ENCODE results near the gene RANBP17.
"Not testable (repeated sequence)": the region's sequence is repeated elsewhere in the genome, so short reads cannot be mapped to it uniquely, and the experiment has no call there.

Gene RANBP17

DNA sequence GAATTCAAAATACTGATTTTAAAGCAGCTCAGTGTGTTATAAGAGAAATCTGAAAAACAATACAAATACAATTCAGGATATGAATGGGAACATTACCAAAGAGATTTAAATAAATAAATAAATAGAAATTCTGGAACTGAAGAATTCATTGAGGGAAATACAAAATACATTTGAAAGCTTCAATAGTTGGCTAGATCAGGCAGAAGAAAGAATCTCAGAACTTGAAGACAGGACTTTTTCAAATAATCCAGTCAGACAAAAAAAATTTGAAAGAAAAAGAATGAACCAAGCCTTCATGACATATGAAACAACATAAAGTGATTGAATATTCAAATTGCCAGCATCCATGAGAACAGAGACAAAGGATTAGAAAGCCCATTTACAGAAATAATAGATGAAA, 387.6 kb downstream of the RANBP17 start:
- DNase-seq (ENCODE audit: low spot score) = no peak

DNA sequence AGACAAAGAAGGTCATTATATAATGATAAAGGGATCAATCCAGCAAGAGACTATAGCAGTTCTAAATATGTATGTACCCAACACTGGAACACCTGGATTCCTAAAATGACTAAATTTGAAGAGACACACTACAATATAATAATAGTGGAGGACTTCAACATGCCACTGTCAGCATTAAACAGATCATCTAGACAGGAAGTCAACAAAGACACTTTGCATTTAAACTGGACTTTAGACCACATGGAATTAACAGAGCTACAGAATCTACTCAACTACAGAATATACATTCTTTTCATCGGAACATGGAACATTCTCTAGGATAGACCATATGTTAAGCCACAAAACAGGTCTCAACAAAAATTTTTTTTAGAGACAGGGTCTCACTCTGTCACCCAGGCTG, 388.9 kb downstream of the RANBP17 start:
- no peak for DNase-seq (ENCODE audit: low spot score)

DNA sequence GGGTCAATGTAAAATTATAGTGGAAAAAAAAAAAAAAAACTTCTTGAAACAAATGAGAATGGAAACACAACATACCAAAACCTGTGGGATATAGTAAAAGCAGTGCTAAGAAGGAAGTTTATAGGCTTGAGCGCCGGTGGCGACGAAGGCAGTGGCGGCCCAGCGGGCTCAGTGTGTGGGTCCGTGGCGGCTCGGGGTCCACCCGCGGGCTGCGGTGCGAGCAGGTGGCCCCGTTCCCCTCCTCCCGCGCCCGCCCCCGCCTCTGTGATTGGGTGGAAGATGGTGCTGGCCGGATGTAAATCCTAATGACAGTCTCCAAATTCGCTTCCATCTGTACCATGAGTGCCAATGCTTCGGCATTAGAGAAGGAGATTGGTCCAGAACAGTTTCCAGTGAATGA, 389.7 kb downstream of the RANBP17 start:
- DNase-seq (ENCODE audit: low spot score) = no peak

DNA sequence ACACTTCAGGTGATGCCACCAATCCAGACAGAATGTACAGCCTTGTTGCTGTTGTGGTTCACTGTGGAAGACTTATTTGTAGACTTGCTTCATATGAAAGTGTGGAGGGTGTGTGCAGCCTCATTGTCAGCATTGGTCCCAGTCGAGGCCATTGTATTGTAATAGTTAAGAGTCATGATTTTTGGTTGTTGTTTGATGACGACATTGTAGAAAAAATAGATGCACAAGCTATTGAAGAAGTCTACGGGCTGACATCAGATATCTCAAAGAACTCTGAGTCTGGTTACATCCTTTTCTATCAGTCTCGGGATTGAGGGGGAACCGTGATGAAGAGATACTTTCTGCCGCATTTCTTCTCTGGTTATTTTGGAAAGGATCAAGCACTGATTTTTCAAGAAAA, 390.9 kb downstream of the RANBP17 start:
- DNase-seq (ENCODE audit: low spot score) = no peak

DNA sequence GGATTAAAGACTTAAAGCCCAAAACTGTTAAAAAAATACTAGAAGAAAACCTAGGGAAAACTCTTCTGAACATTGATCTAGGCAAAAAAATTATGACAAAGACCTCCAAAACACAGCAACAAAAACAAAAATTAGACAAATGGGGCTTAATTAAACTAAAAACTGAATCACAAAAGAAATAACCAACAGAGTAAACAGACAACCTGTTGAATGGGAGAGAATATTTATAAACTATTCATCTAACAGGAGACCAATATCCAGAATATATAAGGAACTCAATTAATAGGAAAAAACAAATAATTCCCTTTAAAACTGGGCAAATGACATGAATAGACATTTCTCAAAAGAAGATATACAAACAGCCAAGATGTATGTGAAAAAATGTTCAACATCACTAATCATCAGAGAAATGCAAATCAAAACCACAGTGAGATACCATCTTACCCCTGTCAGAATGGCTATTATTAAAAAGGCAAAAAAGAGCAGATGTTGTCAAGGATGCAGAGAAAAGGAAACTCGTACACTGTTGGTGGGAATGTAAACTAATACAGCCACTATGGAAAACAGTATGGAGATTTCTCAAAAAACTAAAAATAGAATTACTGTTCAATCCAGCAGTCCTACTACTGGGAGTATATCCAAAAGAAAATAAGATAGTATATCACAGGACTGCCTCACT, 397.1 kb downstream of the RANBP17 start:
- no peak for DNase-seq (ENCODE audit: low spot score)

DNA sequence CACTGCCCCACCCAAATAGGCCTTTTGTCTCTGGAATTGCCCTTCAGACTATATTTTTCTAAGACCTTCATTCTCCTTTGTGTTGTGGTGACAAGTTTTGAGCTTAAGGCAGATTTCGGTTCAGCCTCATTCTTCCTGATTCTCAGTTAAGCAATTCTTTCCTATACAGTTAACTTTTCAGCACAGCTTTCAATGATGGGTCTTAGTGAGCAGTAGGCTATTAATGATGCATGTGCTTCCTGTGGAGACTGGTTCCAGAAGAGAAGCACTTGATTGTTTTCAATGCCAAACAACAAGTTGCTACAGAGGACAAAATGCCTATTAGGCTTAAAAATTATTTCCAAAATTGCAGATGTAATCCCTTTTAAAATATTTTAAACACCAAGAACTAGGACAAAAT, 399.5 kb downstream of the RANBP17 start:
- DNase-seq (ENCODE audit: low spot score) = peak; percentile 13

DNA sequence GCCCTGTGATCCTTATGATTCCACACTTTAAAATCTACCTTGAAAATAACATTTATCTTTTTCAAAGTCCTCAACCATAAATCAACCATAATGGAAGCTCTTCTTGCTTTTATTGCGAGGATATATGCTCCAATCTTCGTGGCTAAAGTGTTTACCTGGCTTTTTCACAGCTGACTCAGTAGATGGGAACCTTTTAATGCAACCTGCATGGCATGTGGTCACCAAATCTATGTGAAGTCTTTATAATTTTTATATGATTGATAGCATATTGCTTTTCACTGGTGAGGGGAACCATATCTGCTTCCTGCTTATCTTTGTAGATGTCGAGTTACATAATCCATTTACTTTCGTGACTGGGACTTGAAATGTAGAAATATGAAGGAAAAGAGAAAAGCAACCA, 400.1 kb downstream of the RANBP17 start:
- no peak for DNase-seq (ENCODE audit: low spot score)

DNA sequence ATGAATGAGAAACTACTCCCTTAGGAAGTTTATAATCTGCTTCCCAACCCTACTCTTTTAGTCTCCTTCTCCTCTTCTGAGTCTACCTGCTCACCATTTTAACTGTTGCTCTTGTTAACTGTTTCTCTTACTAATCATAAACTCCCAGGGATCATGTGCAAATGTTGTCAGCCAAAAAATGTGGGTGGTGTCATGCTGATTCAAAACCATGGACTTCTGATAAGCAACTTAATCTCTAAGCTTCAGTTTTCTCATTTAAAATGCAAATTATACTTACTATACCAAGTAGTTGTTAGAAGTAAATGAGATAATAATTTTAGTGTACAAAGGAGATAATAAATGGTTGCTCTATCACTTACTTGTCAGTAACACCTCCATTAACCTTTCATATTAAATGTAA, 401.4 kb downstream of the RANBP17 start:
- no peak for DNase-seq (ENCODE audit: low spot score)

DNA sequence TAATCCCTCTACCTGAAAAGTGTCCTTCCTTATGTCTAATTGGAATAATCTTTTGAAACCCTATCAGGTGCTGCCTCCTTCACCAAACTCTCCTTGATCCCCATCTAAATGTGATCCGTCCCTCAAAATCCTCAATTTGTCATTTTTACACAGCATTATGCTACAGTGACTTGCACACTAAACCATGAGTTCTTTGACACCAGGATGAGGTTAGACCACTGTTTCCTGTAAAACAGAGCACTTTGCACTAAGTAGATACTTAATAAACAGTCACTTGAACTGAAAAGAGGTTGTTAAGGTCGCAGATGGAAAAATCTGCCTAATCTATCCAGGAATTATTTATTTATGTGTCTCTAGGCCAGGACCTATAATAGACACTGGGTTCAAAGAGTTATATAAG, 403.0 kb downstream of the RANBP17 start:
- no peak for DNase-seq (ENCODE audit: low spot score)

DNA sequence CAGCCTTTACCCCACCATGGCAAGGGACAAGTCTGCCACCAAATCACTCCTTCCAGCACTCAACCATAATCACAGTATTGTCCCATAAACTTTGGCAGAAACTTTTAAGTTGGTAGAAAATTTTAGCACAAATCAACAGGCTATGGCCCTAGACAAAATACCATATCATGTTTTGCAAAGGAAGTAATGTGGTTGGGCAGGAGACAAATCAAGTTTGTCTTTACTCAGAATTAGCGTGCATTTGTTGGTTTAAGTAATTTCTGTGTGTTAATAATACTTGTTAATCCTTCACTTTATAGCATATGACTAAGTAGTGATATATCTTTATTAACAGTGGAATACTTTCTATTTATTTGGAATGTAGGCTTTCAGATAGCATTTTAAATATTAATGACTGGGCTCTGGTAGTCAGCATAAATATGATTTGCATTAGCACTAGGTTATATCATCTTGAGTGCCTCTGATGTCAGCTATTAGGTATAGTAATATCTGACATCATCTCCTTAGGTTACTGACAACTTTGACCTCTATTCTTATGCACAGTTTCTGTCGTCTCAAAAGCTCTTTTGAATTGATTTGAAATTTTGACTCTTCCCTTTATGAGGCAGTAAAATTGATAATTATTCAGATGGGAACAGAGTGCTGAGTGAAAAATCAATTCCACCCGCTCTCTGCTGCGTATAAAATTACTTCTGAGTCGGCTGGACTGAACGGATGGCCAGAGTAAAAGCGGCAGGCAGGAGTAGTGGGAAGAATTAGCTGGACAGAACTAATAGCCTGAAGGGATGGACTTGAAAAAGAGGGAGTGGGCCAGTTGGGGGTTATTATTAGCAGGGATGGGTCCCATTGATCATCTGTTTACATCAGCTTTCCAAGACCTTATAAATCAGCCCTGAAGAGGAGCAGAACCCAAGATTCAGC, 407.1 kb downstream of the RANBP17 start:
- DNase-seq (ENCODE audit: low spot score) = no peak

DNA sequence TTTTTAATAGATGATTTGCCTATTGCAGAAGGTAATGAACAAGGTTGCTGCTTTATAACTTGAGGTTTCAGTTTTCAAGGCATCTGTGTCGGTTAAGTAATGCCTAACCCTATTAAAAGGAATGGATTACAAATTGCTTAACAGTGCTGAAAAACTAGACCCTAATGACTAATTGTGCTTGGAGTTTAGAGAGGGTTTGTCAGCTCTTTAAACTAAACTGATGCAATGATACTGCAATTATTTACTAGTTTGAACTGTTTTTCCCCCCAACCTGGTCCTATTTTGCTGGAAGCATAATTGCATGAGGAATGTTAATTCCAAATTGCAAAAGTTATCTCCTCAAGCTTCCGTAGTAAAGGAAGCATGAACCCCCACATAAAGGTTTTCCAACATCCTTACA, 407.9 kb downstream of the RANBP17 start:
- no peak for DNase-seq (ENCODE audit: low spot score)

DNA sequence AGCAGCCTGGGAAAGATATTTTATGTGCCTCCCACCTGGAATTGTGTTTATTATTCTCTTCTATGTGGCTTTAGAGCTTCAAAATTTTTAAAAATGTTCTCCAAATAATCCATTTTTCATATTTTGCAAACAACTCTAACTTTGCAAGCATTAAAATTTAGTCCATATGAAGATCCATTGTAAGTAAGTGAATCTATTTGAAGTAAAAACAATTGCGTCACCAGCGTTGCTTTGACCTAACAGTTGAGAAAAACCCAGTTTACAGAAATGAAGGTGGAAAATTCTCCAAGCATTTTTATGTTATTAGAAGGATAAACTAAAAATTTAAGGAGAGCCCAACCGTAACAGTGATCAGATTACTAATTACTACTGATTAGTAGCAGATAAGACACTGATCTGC, 408.3 kb downstream of the RANBP17 start:
- DNase-seq (ENCODE audit: low spot score) = no peak

DNA sequence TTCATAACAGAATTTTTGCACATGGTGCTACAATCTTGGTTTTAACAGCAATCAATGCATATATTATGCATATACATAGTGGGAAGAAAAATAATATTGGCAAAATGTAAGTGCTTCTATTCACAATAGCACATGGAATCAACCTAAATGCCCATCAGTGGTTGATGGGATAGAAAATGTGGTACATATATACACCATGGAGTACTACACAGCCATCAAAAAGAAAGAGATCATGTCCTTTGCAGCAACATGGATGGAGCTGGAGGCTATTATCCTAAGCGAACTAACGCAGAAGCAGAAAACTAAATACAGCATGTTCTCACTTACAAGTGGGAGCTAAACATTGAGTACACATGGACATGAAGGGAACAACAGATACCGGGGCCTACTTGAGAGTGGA, 410.0 kb downstream of the RANBP17 start:
- no peak for DNase-seq (ENCODE audit: low spot score)

DNA sequence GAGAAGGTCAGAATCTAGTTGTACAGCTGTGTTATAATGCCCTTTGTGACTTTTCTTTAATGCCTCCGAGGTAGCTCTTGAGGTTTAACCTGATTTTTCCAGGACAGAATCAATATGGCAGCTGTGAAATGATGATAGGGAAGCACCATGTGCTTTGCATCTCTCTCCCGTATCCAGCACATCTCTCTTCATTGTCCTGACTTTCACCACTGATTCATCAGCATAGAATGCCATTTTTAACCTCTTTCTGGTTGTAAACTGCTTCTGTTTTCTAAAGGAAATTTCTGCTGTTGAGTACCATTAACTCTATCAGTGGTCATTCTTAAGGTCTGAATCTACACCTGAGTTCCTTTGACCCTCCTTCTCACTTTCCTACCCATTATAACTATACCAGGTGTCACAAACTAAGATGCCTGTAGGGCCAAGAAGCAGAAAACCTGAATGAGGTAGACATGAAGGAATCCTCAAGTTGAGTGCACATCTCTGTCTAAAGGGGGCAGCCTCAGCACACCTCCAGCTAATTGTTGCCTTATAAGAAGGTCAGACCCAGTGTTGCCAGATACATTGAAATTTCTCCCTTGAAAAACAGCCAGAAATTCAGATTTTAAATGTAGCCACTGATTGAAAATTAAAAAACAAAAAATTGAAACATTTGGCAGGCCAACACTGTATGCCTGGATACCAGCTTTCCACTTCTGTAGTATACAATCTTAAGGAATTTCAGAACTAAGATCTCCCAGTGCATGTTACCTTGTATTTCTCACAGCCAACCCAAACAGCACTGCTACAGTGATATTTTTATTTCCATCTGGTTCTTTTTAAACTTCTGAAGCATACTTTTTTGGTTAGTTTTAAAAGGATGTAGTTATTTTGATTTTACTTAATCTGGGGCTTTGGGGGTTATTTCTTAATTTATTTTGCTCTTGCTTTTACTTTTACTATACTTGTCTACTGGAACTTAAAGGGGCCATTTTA, 411.5 kb downstream of the RANBP17 start:
- no peak for DNase-seq (ENCODE audit: low spot score)

DNA sequence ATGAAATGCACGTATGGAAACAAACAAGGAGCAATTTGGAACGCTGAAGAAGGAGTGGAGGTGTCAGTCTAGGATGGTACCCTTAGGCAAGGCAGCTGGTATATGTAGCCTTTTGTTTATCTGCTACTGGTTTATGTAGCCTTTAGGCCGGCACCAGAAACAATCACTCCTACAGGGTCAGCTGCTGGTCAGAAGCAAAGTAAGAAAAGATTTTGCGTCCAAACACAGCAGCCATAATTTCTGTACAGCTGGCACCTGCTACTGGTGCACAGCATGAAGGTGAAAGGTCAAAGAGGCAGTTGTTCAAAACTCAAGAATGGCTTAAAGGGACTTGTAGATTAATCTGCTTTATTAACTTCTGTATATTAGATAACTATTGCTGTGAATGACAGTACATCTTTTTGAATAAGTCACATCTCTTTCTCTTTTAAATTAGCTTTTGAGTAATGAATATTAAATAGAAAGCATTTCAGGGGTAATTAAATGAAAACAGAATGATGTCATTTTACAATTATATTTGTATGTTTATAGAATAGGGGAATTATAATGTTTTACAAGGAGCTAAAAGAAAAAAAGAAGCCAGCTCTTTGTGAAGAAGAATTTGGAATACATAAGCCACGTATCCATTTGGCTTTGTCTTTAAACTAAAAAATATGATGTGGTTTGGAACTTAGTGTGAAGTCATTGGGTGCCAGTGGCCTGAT, 414.2 kb downstream of the RANBP17 start:
- no peak for DNase-seq (ENCODE audit: low spot score)

DNA sequence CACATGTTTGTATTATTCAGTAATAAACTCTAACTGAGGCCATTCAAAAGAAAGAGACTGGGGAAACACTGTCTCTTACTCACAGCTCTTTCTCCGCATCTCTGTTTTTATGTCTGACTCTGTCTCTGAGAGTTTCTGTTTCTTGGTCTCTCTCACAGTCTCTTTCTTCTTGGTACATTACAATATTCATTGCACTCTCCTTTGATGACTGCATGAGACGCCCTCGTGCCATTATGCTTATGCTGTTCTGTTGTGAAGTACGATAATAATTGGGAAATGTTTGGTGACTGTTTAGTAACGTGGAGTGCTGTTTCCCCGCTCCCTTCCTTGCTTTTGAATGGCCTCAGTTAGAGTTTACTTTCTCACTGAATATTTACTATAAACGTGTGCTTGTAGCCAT, 421.9 kb downstream of the RANBP17 start:
- DNase-seq (ENCODE audit: low spot score) = no peak

DNA sequence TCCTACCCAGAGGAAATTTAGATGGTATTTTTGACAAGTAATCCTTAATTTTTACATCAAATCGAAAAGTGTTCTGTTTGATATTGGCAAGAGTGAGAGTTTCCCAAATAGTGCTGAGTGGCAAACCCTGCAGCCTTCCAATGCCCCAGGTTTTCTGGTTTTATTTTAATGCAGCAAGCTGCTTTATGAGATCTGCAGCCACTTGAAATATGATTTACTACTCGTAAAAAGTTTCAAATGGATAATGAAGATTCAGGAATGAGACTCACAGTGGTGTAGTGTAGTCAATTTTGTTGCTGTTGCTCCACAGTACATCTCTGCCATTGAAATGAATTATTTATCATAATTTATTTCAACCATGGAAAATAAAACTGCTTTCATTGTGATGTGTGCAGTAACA, 423.6 kb downstream of the RANBP17 start:
- no peak for DNase-seq (ENCODE audit: low spot score)

DNA sequence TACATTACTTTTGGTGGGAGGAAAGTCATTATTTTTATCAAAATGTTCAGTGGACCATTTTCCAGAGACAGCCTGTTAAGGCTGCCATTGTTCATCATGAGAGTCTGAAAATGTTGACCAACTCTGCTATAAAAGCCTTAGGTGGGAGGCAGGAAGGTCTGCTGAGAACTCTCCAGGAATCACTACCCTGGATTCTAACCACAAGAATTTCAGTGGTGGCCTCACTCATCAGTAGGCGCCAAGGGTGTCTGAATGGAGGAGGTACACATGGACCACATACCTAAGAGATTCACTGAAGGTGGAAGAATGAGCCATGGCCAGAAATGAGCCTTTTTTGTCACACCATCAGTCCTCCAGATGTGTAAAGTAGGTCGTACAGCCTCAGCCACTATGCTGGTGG, 426.2 kb downstream of the RANBP17 start:
- no peak for DNase-seq (ENCODE audit: low spot score)

DNA sequence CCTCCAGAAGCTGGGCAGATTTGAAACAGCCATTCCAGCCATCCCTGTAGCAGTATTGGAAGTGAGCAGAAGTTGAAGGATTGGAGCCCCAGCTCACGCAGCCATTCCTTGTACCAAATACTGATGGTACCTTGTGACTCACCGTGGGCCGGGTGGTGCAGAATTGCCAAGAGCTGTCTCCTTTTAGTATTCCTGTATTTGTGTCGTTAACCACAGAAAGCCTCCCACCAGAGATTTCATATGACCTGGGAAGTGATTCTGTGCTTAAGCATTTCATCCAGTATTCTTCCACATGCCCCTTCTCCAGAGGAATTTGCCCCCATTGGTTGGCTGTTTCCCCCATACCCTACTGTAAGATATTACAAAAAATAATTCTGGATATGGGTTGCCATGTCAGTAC, 429.6 kb downstream of the RANBP17 start:
- DNase-seq (ENCODE audit: low spot score) = no peak

DNA sequence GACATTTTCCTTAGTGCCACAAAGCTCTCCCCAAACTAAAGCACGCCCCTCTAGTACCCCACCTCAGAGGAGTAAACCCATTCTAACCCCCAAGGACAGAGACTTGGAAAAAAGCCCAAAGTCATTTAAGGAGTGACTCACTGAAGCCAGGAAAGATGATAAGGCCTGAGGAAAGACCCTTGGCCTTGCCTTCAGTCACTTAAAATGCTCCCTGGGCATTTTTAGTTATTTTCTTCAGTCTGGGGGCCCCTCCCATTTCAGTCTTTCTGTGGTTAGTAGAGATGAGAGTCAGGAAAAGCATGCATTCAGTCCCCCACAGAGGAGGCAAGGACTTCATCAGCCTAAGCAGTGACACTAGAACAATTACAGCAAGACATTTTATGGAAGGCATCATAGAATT, 433.5 kb downstream of the RANBP17 start:
- no peak for DNase-seq (ENCODE audit: low spot score)

DNA sequence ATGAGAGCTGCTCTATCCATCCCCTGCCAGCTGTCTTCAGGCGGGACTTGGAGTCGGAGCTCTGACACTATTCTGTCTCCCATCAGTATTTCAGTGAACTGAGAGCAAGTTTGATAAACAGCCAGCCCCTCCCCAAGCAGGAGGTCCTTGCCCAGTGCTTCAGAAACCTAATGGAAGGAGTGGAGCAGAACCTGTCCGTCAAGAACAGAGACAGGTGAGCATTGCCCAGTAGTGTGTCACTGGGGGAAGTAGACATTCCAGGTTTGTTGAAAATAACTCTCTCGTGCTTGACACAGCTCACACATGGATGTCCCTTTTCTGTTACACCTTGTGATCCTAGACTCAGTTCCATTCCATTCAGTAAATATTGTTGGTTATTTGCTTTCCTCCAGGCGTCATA, 434.0 kb downstream of the RANBP17 start:
- DNase-seq (ENCODE audit: low spot score) = no peak

DNA sequence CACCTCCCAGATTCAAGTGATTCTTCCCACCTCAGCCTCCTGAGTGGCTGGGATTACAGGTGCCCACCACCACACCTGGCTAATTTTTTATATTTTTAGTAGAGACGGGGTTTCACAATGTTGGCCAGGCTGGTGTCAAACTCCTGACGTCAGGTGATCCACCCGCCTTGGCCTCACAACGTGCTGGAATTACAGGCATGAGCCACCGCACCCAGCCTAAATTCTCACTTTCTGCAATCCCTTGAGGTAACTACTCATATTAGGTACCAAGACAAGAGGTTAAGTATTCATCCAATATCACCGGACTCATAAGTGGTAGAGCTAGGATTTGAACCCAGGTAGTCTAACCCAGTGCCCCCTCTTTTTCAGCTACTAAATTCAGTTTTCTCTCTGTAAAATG, 436.1 kb downstream of the RANBP17 start:
- DNase-seq (ENCODE audit: low spot score) = not testable (repeated sequence)

Measured in pons (tissue), 1 donor.